Epithelial cell of esophagus (primary cell): ENCODE results near the gene RAD51AP1.

Experiments
- DNase-seq: peaks from one replicate; pipeline ENCODE4 v3.0.0; 2010; ENCODE audit warnings: low read depth
- H3K4me3 ChIP-seq: 2 replicates; pipeline ENCODE4 v1.5.1; 2011; ENCODE audit warnings: mild to moderate bottlenecking, low read length, control low read depth
- TF ChIP-seq, protein P1 (sequence below): IDR thresholded peaks from 2 replicates; pipeline ENCODE4 v1.5.1; 2011; ENCODE audit warnings: low read depth, mild to moderate bottlenecking, low read length, control low read depth, inconsistent platforms; ENCODE audit not compliant: insufficient read depth; ENCODE audit errors: missing control alignments

Gene RAD51AP1, protein sequence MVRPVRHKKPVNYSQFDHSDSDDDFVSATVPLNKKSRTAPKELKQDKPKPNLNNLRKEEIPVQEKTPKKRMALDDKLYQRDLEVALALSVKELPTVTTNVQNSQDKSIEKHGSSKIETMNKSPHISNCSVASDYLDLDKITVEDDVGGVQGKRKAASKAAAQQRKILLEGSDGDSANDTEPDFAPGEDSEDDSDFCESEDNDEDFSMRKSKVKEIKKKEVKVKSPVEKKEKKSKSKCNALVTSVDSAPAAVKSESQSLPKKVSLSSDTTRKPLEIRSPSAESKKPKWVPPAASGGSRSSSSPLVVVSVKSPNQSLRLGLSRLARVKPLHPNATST

DNA sequence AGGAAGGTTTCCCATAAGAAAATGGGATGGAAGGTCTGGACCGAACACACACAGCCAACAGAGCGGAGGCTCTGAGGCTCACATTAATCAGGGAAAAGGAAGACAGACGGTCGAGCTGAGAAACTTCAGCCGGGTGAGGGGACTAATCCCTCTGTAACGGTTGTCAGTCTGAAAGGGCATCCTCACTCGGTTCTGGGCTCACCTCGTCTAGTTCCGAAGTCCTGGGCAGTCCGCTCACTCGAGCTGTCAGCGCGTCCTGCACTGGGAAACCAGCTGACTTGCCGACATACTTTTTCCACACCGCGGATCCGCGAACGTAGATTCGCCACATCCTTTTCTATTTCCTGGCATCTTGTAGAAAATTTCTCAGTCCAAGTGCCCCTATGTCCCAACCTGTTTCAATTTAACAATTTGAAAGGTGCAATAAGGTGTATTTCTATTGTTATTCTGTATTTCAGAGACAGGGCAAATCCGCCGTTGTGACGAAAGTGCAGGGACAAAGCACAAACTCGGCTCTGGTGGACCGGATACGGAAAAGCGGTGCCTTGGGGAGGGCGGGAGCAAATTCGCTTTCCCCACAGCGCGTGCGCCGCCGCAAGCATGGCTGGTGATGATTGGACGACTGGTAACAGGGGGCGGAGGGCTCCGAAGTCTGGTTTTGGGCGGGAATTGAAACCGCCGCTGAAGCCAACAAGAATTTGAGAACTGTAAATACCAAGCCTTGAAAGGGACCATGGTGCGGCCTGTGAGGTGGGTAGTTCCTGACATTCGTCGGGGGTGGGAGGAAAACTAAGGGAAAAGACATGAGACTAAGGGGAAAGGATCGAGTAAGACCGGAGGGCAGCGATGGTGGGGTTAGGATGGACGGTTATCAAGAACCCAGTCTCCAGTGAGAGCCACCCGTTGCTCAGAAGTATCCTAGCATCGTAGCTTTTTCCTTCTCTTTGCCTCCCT, at the start of gene RAD51AP1:
RAD51AP1 (plus strand) TSS at position 684 of the 954 bp plus-strand sequence; CDS start at position 734, 50 bp downstream.
- H3K4me3 ChIP-seq = peak within 1 kb of the TSS; percentile 99
- TF ChIP-seq, protein P1, sequence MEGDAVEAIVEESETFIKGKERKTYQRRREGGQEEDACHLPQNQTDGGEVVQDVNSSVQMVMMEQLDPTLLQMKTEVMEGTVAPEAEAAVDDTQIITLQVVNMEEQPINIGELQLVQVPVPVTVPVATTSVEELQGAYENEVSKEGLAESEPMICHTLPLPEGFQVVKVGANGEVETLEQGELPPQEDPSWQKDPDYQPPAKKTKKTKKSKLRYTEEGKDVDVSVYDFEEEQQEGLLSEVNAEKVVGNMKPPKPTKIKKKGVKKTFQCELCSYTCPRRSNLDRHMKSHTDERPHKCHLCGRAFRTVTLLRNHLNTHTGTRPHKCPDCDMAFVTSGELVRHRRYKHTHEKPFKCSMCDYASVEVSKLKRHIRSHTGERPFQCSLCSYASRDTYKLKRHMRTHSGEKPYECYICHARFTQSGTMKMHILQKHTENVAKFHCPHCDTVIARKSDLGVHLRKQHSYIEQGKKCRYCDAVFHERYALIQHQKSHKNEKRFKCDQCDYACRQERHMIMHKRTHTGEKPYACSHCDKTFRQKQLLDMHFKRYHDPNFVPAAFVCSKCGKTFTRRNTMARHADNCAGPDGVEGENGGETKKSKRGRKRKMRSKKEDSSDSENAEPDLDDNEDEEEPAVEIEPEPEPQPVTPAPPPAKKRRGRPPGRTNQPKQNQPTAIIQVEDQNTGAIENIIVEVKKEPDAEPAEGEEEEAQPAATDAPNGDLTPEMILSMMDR = no peak
- peak; percentile 98 for DNase-seq

DNA sequence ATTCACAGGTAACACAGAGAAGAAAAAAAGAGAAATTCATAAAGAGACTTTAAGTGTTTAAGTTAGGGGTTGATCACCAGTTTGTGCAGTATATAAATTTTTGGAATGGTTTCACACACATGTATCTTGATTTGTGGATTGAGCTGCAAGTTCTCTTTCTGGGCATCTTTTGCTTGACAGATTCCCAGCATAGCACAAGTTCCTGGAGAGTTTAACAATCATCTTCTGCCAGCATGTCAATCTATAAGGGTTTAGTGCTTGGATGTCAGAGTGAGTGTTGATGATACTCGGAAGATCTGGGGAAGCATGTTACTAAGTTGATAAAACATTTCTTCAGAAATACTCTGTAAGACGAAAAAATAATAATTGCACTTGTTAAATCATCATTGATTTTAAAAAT, 49.1 kb upstream of the RAD51AP1 start:
- no peak for DNase-seq
- H3K4me3 ChIP-seq = no peak overlapping the region
- TF ChIP-seq, protein P1 = no peak

DNA sequence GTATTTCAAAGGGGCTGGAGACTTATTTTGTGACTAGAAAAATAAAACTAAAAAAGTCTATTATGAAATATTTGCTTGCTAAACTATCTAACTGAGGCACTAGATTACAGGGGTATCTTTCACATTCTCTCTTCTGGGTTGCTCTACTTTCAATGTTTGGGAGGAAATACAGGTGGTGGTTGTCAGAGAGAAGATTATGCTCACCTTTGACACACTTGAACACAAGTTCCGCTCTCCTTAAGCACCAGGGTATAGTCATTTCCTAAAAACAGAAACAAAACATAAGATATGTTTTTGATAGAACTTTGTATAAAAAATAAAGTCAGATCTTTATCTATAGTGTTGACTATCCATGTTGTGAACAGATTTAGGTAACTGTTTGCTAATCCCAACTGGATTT, 47.7 kb upstream of the RAD51AP1 start:
- H3K4me3 ChIP-seq = no peak overlapping the region
- DNase-seq = no peak
- TF ChIP-seq, protein P1 = no peak

DNA sequence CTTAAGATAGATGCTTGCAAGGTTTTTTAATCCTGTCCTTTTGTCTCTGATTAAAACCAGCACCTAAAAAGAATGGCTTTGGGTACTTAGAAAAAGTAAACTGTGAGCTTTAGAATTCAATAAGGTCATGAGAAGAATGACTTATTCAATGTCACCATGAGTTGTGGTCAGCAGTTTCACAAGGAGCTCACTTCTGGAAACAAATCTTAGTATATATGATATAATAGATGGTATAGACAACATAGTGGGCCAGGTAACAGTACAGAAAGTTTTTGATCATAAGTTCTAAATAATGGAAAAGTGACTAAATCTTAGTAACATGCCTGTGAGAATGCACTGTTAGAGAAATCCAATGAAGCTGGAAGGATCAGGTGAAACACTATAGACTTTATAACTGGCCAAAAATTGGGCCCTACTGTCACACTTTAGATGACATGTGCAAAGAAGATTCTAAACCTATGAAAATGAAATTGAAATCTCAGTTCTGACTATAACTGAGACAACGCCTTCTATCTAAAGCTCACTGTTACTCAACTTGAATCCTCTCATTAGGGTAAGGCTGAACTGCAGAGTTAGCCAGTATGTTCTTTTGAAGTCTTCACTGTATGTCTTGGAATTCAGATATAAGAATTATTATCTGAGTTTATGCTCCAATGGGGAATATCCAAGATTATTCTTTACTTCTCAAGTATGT, 42.4 kb upstream of the RAD51AP1 start:
- no peak overlapping the region for H3K4me3 ChIP-seq
- DNase-seq = no peak
- TF ChIP-seq, protein P1 = no peak

DNA sequence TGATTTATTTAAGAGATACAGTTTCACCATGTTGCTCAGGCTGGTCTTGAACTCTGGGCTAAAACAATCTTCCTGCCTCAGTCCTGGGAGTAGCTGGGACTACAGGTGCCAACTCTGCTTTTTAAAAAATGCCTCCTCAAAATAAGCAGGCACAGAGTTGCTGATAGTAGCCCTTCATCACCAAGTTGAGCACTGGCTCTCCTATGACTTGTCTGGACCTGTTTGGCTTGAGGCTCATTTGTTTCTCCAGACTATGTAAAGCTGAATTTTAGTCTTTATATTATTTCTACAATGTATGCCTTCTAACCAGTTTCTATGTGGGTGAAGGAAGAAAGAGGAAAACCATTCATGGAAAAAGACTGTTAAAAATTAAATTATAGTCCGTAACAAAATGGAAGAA, 39.5 kb upstream of the RAD51AP1 start:
- H3K4me3 ChIP-seq = no peak overlapping the region
- TF ChIP-seq, protein P1 = no peak
- DNase-seq = peak; percentile 68

DNA sequence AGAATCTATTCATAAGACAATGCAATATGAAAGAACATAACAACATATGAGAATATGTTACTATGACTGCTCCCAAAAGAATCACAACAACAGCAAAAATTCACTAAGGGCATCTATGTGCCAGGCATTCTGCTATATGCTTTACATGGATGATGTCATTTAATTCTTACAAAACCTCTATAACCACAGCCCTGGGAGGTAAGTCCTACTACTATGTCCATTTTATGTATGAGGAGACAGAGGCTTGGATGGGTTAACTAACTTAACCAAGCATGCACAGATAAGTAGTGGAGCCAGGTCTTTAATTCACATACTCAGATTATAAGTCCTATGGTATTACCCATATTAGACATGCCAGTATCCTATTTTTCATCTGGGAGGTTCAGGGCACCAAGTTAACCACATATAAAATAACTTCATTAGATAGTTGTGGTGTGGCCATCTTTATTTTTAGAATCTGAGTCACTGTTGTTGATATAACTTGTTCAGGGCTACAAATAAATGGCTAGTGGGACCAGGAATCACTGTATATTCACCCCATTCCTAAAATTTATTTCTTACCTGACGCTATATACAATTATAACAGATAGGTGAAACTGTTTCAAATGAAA, 33.2 kb upstream of the RAD51AP1 start:
- no peak for DNase-seq
- H3K4me3 ChIP-seq = no peak overlapping the region
- TF ChIP-seq, protein P1 = no peak
